ENCODE results near the gene PZP.
"Not testable (repeated sequence)": the region's sequence is repeated elsewhere in the genome, so short reads cannot be mapped to it uniquely, and the experiment has no call there.

Gene PZP

DNA sequence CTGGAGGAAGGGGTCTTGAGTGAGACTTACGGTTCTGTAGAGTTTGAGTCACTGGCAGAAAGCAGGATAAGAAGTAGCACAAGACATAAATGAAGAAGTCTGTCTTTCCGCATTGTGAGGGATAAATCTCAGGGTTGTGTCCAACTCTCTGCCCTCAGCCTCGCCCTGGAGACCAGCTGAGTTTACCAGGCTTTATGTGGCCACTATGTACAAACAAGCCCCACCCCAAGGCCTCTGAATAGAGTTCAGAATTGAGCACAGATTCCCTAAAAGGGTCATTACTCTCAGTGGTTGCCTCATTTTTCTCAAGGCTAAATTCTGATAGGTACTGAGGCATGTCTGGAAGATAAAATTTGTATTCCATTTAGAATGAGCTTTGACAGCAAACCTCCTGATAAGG is at the start of gene PZP:
Gene PZP, minus strand, starts transcription at position 167 of the 400 bp plus-strand sequence. Its CDS starts 54 bp downstream, at position 113.
- DNase-seq = no peak

DNA sequence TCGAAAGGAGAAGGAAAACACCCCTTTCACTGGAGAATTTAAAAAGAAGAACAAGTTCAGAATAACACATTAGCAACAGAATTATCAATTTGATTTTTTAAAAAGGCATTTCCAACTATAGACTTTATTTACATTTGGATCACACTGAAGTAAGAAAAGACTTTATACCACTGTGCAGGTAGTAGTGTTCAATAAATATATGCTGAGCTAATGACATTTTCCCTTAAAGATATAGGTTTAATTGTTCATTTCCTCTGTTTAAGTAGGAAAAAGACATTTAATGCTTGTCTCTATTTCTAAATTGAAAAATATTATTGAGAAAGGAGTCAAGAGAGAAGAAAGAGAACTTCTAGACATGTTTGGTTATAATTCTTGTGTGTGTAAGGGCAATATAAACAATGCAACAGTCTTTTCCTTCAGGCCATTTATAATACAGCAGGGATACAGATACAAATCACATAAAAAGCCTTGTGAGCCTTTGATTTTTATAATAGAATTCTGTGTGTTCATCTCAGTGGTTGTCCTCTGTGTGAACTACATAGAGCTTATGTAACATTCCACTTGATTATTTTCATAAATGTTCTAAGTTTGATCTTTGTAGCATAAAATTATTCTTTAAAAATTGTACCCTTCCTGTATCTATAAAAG is 48.7 kb upstream of the PZP start:
- DNase-seq = no peak

DNA sequence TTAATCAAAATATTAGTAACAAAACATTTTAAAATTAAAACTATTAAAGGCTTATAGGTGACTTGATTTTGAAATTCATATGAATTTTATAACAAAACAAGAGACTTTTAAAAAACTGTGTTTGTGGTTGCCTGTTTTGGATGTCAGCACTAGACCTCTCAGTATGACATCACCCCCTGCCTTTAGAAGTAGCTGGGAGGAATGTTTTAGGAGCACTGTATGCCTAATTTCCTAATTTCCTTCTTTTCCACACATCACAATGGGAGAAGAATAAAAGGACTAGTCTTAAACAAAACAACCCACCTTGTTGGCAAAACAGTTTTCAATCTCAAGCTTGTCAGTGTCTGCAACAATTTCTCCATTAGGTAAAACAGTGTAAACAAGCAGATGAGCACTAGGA is 48.1 kb upstream of the PZP start:
- no peak for DNase-seq

DNA sequence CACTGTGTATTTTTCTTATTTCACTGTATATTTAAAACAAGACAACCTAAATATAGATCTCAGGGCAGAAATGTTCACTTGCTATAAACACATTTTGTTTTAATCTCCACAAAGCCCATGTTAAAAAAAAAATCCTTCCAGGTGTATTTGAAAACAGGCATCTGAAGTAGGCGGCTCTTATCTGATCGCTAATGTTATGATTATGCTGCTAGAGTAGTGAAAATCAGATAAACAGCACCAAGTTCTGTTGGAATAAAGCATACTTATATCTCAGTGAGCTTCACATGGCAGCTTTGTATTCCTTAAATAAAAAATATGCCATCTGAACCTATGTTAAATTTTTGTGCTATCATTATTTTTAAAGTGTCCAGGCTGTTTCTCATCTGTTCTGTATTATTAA is 47.6 kb upstream of the PZP start:
- DNase-seq = no peak

DNA sequence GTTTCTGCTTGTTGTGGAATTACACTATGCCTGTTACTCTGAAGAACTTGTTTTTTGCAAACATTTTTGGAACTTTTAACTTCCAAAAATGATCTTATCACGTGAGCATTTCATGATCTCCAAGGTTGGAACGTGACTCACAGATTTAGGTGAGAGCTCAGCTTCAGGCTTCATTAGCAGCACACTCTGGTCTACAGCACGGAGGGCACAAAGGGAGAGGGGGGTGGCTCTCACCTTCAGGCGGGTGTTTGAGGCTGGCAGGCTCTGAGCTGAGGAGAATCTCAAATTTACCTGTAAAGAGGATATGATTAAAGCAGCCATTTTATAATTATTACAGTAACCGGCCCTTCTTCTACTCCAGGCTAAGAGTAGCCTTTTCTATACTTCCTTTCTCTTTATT is 45.3 kb upstream of the PZP start:
- DNase-seq = no peak

DNA sequence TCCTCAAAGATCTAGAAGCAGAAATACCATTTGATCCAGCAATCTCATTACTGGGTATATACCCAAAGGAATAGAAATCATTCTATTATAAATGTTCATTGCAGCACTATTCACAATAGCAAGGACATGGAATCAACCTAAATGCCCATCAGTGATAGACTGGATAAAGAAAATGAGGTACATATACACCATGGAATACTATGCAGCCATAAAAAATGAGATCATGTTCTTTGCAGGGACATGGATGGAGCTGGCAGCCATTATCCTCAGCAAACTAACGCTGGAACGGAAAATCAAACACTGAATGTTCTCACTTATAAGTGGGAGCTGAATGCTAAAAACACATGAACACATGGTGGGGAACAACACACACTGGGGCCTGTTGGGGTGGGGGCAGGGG is 44.6 kb upstream of the PZP start:
- not testable (repeated sequence) for DNase-seq

DNA sequence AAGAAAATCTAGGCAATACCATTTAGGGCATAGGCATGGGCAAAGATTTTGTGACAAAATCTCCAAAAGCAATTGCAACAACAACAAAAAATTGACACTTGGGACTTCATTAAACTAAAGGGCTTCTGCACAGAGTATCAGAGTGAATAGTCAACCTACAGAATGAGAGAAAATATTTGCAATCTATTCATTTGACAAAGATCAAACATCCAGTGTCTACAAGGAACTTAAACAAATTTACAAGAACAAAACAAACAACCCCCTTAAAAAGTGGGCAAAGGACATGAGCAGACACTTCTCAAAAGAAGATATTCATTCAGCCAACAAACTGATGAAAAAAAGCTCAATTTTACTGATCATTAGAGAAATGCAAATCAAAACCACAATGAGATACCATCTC is 44.1 kb upstream of the PZP start:
- no peak for DNase-seq

DNA sequence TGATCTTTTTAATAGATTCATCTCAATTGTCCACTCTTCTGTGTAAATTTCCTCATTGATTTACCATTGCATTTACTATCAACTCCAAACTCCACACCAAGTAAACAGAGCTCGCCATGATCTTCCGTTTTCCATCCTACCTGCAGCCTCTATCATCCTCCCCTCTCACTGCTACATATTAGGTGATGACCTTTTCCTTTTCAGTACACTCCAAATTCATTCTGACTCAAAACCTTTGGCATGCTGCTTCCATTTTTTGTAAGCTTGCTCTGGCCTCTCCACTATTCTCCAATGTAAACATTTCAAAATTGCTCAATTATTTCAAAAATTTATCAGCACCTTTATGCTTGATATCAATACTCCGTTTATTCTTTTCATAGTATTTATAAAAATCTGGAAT is 40.2 kb upstream of the PZP start:
- no peak for DNase-seq

DNA sequence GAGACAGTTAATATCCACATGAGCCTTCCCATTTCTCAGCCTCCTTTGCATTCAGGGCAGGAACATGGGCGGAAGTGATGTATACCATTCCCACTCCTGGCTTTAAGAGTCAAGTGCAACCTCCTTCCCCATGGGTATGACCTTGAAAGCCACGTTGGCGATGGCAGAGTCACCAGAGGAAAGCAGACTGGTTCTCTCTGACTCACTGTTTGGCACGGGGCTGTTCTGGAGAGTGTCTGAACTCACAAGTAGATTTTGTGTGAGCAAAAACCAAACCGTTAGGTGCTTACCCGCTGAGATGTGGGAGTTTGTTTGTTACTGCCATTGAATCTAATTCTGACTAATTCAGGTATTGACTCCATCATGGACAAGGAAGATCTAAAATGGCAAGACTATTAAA is 36.7 kb upstream of the PZP start:
- no peak for DNase-seq

DNA sequence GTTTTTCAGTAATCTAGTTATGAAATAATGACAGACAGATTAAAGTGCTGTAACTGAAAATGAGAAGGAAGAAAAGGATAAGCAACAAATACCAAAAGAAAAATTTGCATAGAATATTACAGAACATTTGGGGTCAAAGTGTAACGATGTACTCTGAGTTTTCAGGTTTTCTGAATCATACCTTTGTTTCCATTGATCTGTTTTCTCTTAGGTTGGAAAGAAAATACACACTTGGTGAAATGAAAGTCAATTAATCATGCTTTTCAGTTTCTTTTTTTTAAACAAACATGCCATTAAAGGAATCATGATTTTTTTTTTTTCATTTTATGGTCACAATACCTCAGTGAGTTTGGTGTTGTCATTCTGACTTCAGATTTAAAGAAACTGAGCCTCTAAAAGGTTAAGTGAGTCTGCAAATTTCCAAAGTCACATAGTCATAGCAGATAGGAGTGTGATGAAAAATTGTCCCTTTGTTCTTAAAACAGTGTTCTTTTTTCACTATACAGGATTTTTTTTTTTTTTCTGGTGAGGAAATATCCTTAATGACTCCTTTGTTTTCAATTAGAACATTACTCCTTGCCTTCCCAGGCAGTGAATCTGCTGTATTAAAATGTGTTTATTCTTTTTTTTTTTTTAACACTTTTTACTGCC is 35.9 kb upstream of the PZP start:
- DNase-seq = no peak

DNA sequence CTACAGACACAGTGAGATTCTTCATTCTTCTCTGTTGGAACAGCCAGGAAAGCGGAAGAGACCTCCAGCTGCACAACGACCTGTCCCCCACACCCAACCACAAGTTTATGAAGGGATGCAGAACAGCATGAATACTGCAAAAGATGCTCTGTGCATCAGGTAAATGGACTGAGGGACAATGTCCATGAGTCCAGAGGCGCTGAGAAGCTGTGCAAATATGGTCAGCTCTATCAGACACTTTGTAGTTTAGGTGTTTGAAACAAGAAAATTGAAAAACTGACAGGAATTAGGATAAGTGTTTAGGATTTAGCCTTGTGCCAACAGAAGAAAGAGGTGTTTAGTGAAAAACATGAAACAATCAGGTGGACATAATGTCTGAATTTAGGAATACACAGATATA is 33.1 kb upstream of the PZP start:
- DNase-seq = no peak

DNA sequence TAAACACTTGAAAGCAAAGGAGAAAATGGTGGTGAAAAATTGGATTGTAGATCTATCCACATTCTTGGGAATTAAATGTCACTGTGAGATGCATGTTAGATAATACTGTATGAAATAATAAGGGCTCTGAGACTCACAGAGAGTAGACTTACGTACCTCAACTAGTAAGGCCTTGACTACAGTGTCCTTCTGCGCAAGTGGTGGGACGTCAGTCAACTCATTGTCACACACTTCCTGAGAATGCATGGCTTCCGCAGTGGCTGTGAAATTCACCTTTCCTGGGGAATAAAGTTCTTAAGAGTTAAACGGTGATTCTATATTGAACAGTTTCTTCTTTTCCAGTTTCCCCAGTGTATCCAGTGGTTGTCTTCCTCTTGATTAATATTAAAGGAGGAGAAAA is 32.6 kb upstream of the PZP start:
- DNase-seq = no peak

DNA sequence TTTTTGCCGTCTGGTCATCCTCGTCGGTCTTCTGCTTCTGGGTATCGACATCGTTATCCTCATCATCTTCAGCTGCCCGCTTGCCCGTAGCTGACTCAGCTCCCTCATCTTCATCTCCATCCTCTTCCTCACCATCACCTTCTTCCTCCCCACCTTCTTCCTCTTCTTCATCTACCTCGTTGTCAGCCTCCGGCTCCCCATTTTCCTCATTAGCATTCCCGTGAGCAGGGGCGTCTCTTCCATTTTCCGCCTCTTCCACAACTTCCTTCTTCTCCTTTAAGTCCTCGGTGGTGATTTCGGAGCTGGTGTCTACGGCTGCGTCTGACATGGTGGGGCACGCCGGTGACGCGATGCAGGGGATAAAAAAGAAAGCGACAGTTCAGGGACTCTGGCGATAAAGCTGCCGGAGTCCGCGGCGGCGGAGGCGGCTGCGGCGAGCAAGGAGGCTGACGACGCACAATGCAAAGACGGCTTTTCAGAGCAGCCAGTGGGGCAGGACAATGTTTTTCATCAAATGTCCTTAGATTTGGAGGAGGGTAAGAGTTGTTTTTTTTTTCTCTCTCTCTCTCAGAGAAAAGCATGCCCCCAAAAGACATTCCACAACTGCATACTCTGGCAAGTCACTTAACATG is 31.9 kb upstream of the PZP start:
- DNase-seq = peak; percentile 56

DNA sequence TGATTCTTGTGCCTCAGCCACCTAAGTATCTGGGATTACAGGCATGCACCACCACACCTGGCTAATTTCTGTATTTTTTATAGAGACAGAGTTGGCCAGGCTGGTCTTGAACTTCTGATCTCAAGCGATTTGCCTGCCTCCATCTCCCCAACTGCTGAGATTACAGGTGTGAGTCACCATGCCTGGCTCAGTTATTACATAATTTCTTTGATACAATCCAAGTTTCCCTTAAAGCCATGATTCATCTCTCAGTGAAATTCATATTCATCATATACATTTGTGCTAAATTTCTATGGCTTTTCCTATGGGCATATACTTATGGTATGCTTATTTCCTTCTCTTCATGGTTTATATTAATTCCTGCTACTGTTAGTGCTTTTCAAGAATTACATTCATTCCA is 29.1 kb upstream of the PZP start:
- DNase-seq = no peak

DNA sequence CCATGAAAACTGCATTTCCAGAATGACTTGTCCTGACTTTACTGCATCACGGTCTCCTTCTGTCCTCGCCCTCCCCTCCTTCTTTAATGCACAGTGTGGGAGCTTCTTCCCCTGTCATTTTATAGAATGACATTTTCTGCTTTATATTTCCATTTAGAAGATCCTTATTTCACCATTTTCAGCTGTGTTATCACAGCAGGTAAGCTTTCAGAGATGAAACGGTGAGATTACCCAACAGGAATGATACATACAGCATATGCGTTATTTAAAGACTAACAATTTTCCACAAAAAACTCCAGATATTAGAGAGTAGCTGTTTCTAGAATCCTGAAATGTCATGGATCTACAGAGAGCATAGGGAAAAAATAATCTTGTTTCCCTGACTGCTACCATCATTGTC is 27.3 kb upstream of the PZP start:
- no peak for DNase-seq

DNA sequence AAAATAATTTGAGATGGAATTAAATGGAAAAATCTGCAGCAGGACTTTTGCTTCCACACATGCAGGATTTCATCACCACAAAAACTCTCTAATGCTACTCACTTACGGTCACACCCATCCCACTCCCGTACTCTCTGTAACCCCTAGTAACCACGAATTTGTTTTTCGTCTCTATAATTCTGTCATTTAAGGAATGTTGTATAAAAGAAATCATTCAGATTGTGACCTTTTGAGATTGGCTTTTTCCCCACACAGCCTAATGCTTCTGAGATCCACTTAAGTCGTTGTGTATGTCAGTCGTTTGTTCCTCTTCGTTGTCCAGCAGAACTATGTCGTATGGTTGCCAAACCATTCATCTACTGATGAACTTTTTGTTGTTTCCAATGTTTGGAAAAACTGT is 19.8 kb upstream of the PZP start:
- DNase-seq = no peak

DNA sequence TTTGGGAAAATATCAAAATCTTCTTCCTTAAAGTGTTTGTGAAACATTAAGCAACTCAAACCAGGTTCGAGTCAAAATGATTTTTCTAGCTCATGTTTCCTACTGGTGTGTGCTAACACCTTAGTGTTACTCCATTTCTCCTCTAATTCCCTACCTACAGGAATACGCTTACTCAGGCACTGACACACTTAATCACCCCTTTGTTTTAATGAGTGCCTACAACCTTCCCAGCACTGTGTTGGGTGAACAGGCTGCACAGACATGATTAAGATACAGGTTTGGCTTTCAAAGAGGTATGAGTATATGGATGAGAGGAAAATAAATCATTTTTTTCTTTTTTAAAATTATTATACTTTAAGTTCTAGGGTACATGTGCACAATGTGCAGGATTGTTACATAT is 15.6 kb upstream of the PZP start:
- no peak for DNase-seq

DNA sequence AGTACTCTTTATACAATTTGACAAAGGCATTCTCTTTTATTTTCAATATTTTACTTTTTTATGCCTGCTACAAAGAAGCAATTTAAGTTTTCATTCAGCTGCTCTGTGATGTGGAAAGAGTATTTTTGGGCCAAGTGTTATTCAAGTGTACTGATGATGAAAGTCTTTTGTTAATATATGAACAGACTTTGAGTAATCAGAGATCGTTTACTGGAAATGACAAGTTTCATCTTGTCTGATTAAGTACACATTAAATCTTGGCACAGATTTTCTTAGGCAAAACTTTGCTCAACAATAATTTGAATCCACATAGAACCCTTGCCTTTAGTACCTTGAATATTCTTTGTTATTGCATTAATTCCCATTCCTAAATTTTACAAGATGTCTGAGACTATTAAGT is 13.3 kb upstream of the PZP start:
- DNase-seq = no peak

DNA sequence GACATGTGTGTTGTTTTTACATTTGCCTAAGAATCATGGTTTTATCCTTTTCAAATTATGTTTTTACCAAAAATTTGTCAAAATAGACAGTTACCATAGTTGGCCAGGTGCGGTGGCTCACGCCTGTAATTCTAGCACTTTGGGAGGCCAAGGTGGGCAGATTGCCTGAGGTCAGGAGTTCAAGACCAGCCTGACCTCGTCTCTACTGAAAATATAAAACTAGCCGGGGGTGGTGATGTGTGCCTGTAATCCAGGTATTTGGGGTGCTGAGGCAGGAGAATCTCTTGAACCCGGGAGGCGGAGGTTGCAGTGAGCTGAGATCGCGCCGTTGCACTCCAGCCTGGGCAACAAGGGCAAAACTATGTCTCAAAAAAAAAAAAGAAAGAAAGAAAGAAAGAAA is 12.8 kb upstream of the PZP start:
- DNase-seq = not testable (repeated sequence)

DNA sequence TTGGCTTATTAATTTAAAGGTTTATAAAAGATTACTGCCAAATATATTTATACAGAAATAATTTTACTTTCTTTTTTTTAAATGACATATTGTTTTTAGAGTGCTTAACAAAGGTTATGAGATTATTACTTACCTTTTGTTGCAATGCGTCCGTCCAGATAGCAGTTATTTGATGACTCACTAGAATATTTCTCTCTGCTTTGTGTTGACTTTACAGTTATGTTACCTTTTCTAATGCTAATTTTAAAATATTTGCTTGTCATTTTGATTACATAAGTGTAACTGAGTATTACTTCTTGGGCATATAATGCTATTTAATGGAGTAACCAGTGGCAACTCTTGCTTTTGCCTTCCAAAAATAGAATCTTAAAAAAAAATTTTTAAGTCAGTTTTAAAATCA is 6.3 kb upstream of the PZP start:
- no peak for DNase-seq

DNA sequence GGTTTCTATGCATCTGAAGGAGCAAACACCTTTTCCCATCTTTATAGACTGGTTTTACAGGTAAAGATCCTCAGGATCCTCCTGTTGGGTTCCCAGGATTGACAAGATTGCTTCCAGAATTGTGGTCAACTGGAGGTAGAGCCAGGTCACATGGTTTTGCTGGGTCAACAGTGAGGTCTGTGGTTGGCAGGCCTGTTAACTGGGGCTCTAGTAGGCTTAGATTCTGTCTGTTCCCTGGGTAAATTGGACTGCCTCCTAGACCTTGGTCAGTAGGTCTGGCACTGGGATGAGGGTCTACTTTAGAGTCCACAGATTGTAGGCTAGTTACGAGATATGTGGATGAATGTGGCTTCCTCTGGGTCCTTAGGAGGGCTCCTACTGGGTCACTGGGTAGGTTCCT is 3.5 kb upstream of the PZP start:
- no peak for DNase-seq

DNA sequence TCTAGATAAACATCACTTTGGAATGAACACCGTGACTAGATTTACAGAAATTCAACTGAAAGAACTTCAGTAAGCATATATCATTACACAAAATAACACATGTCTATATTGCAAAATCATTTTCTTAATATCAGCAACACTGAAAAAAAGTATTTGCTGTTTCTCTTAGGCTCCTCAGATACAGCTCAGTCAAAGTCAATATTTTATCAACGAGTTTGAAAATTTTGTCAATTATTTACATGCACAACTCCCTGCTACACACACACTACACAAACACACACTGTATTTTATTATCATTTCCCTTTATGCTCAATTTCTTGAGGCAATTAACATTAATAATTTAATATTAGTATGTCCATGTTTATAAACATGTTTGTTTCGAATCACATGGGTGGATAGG is 3.8 kb downstream of the PZP start:
- no peak for DNase-seq

DNA sequence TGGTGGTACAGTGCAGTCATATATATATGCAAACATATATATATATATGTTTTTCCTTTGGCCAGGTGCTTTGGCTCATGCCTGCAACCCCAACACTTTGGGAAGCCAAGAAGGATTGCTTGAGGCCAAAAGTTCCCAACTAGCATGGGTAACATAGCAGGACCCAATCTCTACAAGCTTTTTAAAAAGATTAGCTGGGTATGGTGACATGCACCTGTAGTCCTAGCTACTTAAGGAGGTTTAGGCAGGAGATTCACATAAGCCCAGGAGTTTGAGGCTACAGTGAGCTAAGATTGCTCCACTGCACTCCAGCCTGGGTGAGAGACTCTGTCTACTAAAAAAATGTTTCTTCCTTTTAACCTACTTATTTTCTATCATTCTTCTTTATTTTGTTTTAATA is 10.2 kb downstream of the PZP start:
- DNase-seq = no peak

DNA sequence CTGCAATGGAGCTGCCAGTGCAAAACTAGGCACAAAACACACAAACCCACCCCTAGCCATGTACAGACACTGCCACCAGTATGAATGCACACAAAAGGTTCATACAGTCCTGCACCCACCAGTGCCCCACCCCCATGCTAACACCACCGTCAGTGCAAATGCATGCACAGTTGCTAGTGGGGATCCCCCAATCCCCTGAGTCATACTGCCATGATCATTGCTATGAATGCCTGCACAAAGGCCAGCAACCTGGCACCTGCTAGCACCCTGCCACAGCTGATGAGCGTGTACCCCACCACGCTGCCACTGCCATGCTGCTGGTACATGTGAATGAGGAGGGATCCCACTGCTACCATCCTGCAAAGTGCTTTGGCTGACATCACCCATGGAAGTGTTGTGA is 23.9 kb downstream of the PZP start:
- DNase-seq = no peak

DNA sequence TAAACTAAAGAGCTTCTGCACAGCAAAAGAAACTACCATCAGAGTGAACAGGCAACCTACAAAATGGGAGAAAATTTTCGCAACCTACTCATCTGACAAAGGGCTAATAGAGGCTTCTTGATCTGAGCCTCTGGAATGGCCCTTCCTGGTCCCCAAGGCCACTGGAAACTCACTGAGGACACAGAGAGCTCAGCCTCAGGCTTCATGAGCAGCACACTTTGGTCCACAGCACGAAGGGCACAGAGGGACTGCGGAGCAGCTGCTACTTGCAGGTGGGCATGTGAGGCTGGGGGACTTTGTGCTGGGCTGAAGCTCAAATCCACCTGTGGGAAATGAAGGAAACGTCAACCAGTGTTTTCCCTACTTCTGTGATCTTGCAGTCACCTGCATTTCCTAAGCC is 27.4 kb downstream of the PZP start:
- no peak for DNase-seq
